Stimulated activated naive CD8-positive, alpha-beta T cell treated with anti-CD3 and anti-CD28 coated beads, Interleukin-15, Interleukin-2, amounts not matched to agents 100 ng/mL and 50 ng/mL, for 24 hours (primary cell): ENCODE data around the gene INO80C.
A peak's percentile ranks its signal among the peaks of the same experiment; 100 is the strongest.

Experiments used
- H3K27ac Mint-ChIP-seq: one replicate; pipeline ENCODE4 v1.8.0; 2021; ENCODE audit warnings: mild to moderate bottlenecking, mixed read lengths
- H3K27me3 Mint-ChIP-seq: one replicate; pipeline ENCODE4 v1.8.0; 2021; ENCODE audit warnings: mixed read lengths
- H3K36me3 Mint-ChIP-seq: one replicate; pipeline ENCODE4 v1.8.0; 2021; ENCODE audit warnings: low read depth, mixed read lengths
- H3K4me1 Mint-ChIP-seq: one replicate; pipeline ENCODE4 v1.8.0; 2021; ENCODE audit warnings: low read depth, mixed read lengths
- H3K4me3 Mint-ChIP-seq: one replicate; pipeline ENCODE4 v1.8.0; 2021; ENCODE audit warnings: mild to moderate bottlenecking, mixed read lengths
- H3K9me3 Mint-ChIP-seq: one replicate; pipeline ENCODE4 v1.8.0; 2021; ENCODE audit warnings: mixed read lengths

INO80C gene

DNA sequence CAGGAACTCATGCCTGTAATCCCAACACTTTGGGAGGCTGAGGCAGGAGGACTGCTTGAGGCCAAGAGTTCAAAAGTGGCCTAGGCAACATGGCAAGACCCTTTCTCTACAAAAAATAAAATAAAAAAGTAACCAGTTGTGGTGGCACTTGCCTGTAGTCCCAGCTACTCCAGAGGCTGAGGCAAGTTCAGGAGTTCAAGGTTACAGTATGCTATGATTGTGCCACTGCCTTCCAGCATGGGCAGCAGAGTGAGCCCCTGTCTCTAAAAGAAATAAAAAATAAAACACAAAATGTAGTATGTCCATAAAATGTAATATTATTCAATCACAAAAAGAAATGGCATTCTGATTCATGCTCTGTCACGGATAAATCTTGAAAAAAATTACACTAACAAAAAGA, 11.9 kb downstream of the INO80C start:
- no peak overlapping the region for H3K27ac Mint-ChIP-seq
- H3K4me3 Mint-ChIP-seq = no peak overlapping the region
- peaks cover 56% of the 10 kb centered on the region for H3K4me1 Mint-ChIP-seq
- peaks cover 7% of the 10 kb centered on the region for H3K9me3 Mint-ChIP-seq
- no peaks in the 10 kb centered on the region for H3K27me3 Mint-ChIP-seq
- H3K36me3 Mint-ChIP-seq = peaks cover 28% of the 10 kb centered on the region

GRCh38 chr18:35484034-35484433, 13.7 kb downstream of the INO80C start:
- H3K27me3 Mint-ChIP-seq = no peaks in the 10 kb centered on the region
- peak overlapping the region; percentile 27 for H3K27ac Mint-ChIP-seq
- no peak overlapping the region for H3K4me3 Mint-ChIP-seq
- peaks cover 64% of the 10 kb centered on the region for H3K4me1 Mint-ChIP-seq
- H3K9me3 Mint-ChIP-seq = peaks cover 7% of the 10 kb centered on the region
- peaks cover 31% of the 10 kb centered on the region for H3K36me3 Mint-ChIP-seq

DNA sequence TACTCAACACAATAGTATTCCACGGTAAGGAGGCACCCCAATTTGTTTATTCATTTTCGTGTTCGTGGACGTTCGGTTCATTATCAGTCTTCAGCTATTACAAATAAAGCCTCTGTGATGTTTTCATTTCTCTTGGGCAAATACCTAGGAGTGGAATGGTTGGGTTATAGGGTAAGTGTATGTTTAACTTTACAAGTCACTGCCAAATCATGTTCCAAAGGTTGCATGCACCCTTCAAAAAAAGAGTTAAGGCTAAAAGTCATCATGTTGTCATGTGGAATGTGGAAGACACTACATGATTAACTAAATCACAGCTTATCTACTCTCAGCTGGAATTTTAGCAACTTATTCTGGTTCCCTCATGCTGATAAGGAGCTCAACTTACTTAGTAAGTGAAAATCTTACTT, 15.8 kb downstream of the INO80C start:
- Mint-ChIP-seq H3K4me3 (no peak overlapping the region), H3K9me3 (no peaks in the 10 kb centered on the region), H3K27ac (no peak overlapping the region), H3K27me3 (no peaks in the 10 kb centered on the region), H3K4me1 (peaks cover 61% of the 10 kb centered on the region), H3K36me3 (peaks cover 18% of the 10 kb centered on the region)

GRCh38 chr18:35479911-35480586, 17.7 kb downstream of the INO80C start:
- H3K27me3 Mint-ChIP-seq = no peaks in the 10 kb centered on the region
- peaks cover 53% of the 10 kb centered on the region for H3K4me1 Mint-ChIP-seq
- H3K4me3 Mint-ChIP-seq = no peak overlapping the region

DNA sequence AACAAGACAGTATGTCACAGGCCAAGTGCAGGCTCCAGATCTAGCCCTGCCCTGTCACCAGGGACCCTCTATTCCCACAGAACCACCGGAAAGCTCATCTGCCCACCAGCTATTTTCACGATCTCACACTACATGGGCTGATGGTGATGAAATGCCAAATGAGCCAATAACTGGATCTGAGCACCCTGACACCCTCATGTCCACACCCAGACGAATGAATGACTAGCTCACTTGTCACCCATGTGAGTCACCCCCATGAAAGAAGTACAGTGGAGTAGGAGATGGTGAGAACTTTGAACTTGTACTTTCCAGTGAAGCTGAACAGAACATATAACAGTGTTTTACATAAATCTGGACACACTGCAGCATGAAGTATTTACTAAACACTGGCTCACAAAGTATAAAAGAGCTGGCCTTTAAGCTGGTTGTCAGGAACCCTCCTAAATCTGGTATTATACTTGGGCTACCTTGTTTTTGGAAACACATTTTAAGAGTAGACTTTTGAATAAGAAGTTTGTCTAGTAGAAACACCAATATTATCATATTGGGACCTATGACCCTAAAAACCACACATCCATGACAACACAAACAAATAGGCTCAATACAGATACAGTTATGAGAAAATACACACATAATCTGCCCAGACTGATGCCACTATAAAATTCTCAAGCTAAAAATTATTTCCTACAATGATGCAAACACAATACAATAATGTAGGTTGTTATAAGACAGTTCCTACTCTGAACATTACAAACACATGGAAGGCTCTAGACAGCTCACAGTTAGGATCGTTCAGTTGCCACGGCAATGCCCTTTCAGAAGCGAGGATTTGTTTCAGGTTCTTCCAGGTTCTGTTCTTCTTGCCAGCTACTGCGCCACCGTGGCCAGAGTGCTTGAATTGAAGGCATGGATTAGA, 19.0 kb downstream of the INO80C start:
- no peaks in the 10 kb centered on the region for H3K27me3 Mint-ChIP-seq
- no peaks in the 10 kb centered on the region for H3K9me3 Mint-ChIP-seq
- H3K4me1 Mint-ChIP-seq = peaks cover 50% of the 10 kb centered on the region
- peaks cover 35% of the 10 kb centered on the region for H3K36me3 Mint-ChIP-seq
- peak overlapping the region; percentile 83 for H3K27ac Mint-ChIP-seq
- peak overlapping the region; percentile 63 for H3K4me3 Mint-ChIP-seq

More at GRCh38 chr18:35479911-35480586, 17.7 kb downstream of the INO80C start:
- no peaks in the 10 kb centered on the region for H3K9me3 Mint-ChIP-seq
- H3K36me3 Mint-ChIP-seq = peaks cover 26% of the 10 kb centered on the region
- no peak overlapping the region for H3K27ac Mint-ChIP-seq

DNA sequence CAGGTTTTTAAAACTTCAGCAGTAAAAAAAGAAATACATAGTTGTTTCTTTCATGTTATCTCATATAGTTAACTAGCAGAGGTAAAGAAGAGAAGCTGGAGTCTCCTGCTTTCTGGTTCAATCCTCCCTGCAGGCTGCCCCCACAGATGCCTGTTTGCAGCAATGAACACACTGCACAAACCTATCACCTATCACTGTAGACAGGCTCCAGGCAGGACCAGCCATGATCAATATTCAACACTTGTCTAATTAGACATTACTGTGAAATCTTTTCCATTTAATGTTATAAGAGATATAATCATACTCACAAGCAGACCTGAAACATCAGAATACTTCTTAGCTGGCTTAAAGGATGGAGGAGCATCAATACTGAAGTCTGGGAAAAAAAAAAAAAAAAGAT, 19.8 kb downstream of the INO80C start:
- Mint-ChIP-seq H3K4me3 (peak overlapping the region; percentile 63), H3K9me3 (no peaks in the 10 kb centered on the region), H3K4me1 (peaks cover 42% of the 10 kb centered on the region), H3K36me3 (peaks cover 43% of the 10 kb centered on the region), H3K27ac (peak overlapping the region; percentile 83), H3K27me3 (no peaks in the 10 kb centered on the region)

DNA sequence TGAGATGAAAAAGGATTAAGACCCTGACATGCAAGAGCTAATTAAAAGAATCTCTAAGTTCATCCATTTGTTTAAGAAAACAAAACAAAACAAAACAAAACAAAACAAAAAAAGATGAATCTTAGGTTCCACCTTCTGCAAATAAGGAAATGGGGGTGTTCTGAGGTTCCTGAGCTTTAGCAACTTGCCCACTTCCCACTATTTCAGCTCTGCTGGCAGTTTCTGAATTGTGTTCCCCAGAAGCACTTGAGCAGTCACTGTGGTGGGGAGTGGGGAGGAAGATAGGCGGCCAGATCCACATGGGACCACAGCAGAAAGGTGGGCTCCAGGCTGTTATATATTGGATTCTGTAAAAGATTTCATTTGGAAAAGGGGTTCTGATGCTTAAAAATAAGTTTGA, 20.3 kb downstream of the INO80C start:
- peaks cover 38% of the 10 kb centered on the region for H3K4me1 Mint-ChIP-seq
- H3K27ac Mint-ChIP-seq = no peak overlapping the region
- H3K27me3 Mint-ChIP-seq = no peaks in the 10 kb centered on the region
- H3K36me3 Mint-ChIP-seq = peaks cover 48% of the 10 kb centered on the region
- H3K9me3 Mint-ChIP-seq = no peaks in the 10 kb centered on the region
- peak overlapping the region; percentile 10 for H3K4me3 Mint-ChIP-seq

- peaks cover 51% of the 10 kb centered on the region for H3K36me3 Mint-ChIP-seq
- peaks cover 31% of the 10 kb centered on the region for H3K4me1 Mint-ChIP-seq
- no peaks in the 10 kb centered on the region for H3K9me3 Mint-ChIP-seq
- H3K27ac Mint-ChIP-seq = peak overlapping the region; percentile 69
- no peaks in the 10 kb centered on the region for H3K27me3 Mint-ChIP-seq
- H3K4me3 Mint-ChIP-seq = no peak overlapping the region
Observed at GRCh38 chr18:35474884-35475283, 22.9 kb downstream of the INO80C start.

DNA sequence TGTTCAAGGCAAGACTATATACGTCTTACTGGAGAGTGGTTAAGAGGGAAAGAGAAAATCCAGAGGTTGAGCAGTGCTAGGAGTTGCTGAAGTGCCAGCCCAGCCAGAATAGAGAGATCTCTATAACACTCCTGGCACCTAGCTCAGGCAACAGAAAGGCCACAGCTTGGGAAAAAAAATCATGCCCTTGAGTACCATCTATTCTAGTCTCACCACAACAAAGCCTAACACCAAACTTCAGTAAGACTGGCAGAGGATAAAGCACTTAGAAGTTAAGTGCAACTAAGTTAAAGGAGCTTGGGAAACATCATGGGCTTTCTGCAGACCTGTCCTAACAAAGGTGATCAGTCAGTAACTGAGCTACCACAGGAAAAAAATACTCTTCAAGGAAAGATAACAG, 24.2 kb downstream of the INO80C start:
- peaks cover 18% of the 10 kb centered on the region for H3K4me1 Mint-ChIP-seq
- no peaks in the 10 kb centered on the region for H3K27me3 Mint-ChIP-seq
- H3K9me3 Mint-ChIP-seq = no peaks in the 10 kb centered on the region
- peaks cover 61% of the 10 kb centered on the region for H3K36me3 Mint-ChIP-seq
- no peak overlapping the region for H3K27ac Mint-ChIP-seq
- no peak overlapping the region for H3K4me3 Mint-ChIP-seq

DNA sequence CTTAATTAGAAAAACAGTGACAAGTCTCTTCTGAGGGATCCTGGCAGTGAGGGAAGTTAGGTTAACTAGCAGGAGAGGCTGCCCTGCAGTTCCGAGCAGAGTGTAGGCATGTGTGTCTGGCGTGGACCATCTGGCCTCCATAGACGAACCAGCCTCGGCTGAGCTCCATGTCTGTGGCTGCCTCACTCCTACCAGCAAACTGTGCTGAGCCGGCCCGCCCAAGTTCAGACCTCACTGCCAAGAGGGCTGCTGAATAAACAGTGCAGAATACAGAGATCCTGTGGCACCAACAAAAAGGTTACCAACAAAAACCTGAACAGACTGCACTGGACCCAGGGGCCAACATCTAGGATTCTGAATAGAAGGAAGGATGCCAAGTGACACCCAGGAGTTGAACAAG, 27.3 kb downstream of the INO80C start:
- Mint-ChIP-seq H3K9me3 (no peaks in the 10 kb centered on the region), H3K4me3 (no peak overlapping the region), H3K36me3 (peaks cover 53% of the 10 kb centered on the region)

DNA sequence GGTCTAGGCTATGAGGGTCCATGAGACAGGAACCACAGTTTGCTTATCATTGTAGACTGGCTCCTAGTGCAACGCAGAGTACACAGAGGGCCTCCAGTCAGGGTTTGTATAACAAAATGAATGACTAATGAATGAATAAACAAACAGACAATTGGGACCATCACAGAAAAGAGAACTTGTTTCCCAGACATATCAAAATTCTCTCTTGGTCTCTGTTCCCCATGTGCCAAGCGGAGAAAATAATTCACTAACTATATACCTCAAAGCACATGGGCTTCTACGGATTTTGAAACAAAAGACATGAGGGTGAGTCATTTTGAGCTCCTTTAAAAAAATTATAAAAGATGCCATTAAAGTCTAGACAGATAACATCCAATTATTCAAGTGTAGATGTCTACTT, 28.0 kb downstream of the INO80C start:
- Mint-ChIP-seq H3K27me3 (no peaks in the 10 kb centered on the region), H3K36me3 (peaks cover 46% of the 10 kb centered on the region), H3K4me3 (no peak overlapping the region), H3K4me1 (peaks cover 2% of the 10 kb centered on the region), H3K9me3 (no peaks in the 10 kb centered on the region), H3K27ac (no peak overlapping the region)

More for the DNA sequence above, 27.3 kb downstream of the INO80C start:
- Mint-ChIP-seq H3K4me1 (peaks cover 9% of the 10 kb centered on the region), H3K27ac (no peak overlapping the region), H3K27me3 (no peaks in the 10 kb centered on the region)

- Mint-ChIP-seq H3K4me1 (no peaks in the 10 kb centered on the region), H3K27me3 (no peaks in the 10 kb centered on the region), H3K4me3 (no peak overlapping the region), H3K27ac (no peak overlapping the region), H3K36me3 (peaks cover 38% of the 10 kb centered on the region), H3K9me3 (no peaks in the 10 kb centered on the region)
Observed at GRCh38 chr18:35468711-35469110, 29.0 kb downstream of the INO80C start.

DNA sequence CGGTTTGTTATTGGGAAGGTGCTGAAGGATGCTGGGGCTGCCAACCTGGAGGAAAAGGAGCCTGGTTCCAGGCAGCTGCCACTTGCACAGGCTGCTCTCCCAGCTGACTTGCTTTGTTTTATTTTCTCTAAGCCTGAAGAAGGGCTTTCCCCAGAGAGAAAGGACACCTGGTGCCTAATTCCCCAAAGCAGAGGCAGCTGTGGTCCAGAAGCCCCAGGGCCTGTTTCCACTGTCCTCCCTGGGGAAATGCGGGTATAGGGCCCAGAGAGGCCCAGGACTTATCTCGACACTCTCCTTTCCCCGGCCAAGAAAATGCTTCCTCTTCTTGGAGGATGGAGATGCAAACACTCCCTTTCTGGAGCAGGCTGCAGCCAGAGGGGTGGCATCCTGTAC, 30.1 kb downstream of the INO80C start:
- Mint-ChIP-seq H3K27ac (no peak overlapping the region), H3K36me3 (peaks cover 27% of the 10 kb centered on the region), H3K9me3 (no peaks in the 10 kb centered on the region), H3K27me3 (no peaks in the 10 kb centered on the region), H3K4me1 (no peaks in the 10 kb centered on the region), H3K4me3 (no peak overlapping the region)

DNA sequence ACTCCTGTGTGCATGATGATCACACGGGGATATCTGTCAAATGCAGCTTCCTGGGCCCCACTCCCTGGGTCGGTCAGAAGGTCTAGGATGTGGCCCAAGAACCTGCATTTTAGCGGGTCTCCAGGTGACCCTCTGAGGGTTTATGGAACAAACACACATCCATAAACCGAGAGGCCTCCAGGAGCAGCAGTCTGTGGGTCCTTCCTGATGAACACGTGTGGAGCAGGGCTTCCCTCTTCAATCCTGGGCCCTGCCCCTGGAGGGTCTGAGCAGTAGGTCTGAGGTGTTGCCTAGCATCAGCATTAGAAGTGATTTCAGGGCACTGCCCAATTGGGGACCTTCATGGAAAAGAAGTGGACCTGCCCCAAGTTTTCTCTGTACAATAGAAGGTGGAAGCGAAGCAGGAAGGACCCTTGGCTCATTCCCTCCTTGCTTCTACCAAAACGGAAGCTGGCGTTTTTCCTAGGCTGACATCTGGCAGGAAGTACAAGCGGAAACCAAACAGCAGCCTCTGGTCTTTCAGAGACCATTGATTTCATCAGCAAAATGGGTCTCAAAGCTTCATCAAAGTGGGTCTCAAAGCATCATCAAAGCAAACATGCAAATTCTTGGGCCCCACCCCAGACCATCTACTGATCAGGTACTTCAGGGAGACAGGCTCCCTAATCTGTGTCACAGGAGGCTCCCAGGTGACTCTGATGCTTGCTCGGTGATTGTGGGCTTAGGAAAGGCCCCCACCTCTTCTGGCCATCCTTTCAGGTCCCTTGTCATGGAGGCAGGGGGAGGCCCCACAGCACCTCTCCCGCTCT, 30.7 kb downstream of the INO80C start:
- Mint-ChIP-seq H3K36me3 (peaks cover 21% of the 10 kb centered on the region), H3K9me3 (no peaks in the 10 kb centered on the region), H3K4me3 (no peak overlapping the region), H3K27ac (no peak overlapping the region), H3K27me3 (no peaks in the 10 kb centered on the region), H3K4me1 (no peaks in the 10 kb centered on the region)

- Mint-ChIP-seq H3K27me3 (no peaks in the 10 kb centered on the region), H3K27ac (no peak overlapping the region), H3K36me3 (peaks cover 20% of the 10 kb centered on the region), H3K4me3 (no peak overlapping the region), H3K4me1 (no peaks in the 10 kb centered on the region), H3K9me3 (no peaks in the 10 kb centered on the region)
Observed at GRCh38 chr18:35466334-35466733, 31.4 kb downstream of the INO80C start.
